H1 (cell line): Measurements from ENCODE around the gene TAMALIN. TPM values are rescaled to one million over a fixed set of nuclear protein-coding genes. Genes with fewer than 3 reads are reported as not detected.

ENCODE experiments used
- CTCF ChIA-PET: fragments of 300-600 bp; sonication (Branson Sonifier 250); formaldehyde crosslinking; loops from one replicate; lab custom pipeline; 2021; ENCODE audit not compliant: partially characterized antibody; lab: Charles Lee
- POLR2A ChIA-PET: fragments of 300-600 bp; sonication (Branson Sonifier 250); formaldehyde crosslinking; loops from one replicate; lab custom pipeline; 2021; ENCODE audit warnings: inconsistent platforms; ENCODE audit not compliant: partially characterized antibody; lab: Charles Lee
- DNase-seq, 2 experiments: peaks; one replicate each; pipeline versions ENCODE4 v3.0.0 to v3.0.0-alpha.2; 2010 to 2022; ENCODE audit warnings: low spot score in 2 of 2, low read depth in 1 of 2, mixed read lengths in 1 of 2
- FAIRE-seq: peaks from 2 replicates; lab custom pipeline; 2011; peaks lifted over from hg19 to GRCh38; lab: Jason Lieb, UNC
- H2AFZ ChIP-seq: 2 replicates; pipeline ENCODE4 v1.8.1; 2012; ENCODE audit warnings: low read length, inconsistent platforms
- H2AK5ac ChIP-seq: 2 replicates; pipeline ENCODE4 v1.6.1; 2013; ENCODE audit warnings: low read depth, low read length
- H2BK120ac ChIP-seq: replicated peaks from 2 replicates; pipeline ENCODE3; 2013; ENCODE audit warnings: low read depth, low read length, inconsistent platforms
- H2BK12ac ChIP-seq: 2 replicates; pipeline ENCODE4 v1.6.1; 2013; ENCODE audit warnings: low read depth, low read length
- H2BK15ac ChIP-seq: 2 replicates; pipeline ENCODE4 v1.6.1; 2013; ENCODE audit warnings: low read length
- H2BK20ac ChIP-seq: 2 replicates; pipeline ENCODE4 v1.6.1; 2013; ENCODE audit warnings: low read length
- H2BK5ac ChIP-seq: 2 replicates; pipeline ENCODE4 v1.6.1; 2013; ENCODE audit warnings: low read depth, low read length
- H3K14ac ChIP-seq: 2 replicates; pipeline ENCODE4 v1.6.1; 2013; ENCODE audit warnings: inconsistent platforms; ENCODE audit not compliant: insufficient read length
- H3K18ac ChIP-seq: 2 replicates; pipeline ENCODE4 v1.6.1; 2013; ENCODE audit warnings: low read length; ENCODE audit errors: extremely low read depth
- H3K23ac ChIP-seq: 2 replicates; pipeline ENCODE4 v1.6.1; 2013; ENCODE audit warnings: inconsistent platforms; ENCODE audit not compliant: insufficient read length
- H3K23me2 ChIP-seq: 2 replicates; pipeline ENCODE4 v1.6.1; 2013; ENCODE audit warnings: low read depth, low read length
- H3K27ac ChIP-seq: 2 replicates; pipeline ENCODE4 v1.6.1; 2011; ENCODE audit warnings: low read depth, low read length, inconsistent platforms
- H3K27me3 ChIP-seq, 4 experiments: replicated peaks in 1 of 4; 1 replicate in 1 of 4; 2 replicates in 3 of 4; pipeline versions ENCODE4 v1.6.1 to v1.8.1; 2011 to 2013; ENCODE audit warnings: low read length in 3 of 4, mild to moderate bottlenecking in 3 of 4, inconsistent platforms in 2 of 4, mixed read lengths in 2 of 4, moderate library complexity in 1 of 4; ENCODE audit not compliant: control insufficient read depth in 3 of 4, insufficient read depth in 3 of 4; ENCODE audit errors: extremely low read depth in 1 of 4
- H3K36me3 ChIP-seq, 4 experiments: 2 replicates each; pipeline versions ENCODE4 v1.6.1 to v1.8.1; 2011 to 2013; ENCODE audit warnings: mild to moderate bottlenecking in 4 of 4, low read length in 3 of 4, moderate library complexity in 2 of 4, control low read depth in 1 of 4, inconsistent platforms in 1 of 4; ENCODE audit not compliant: insufficient read depth in 4 of 4, control insufficient read depth in 2 of 4
- H3K4ac ChIP-seq: replicated peaks from 2 replicates; pipeline ENCODE3; 2013; ENCODE audit warnings: low read length, low read depth, mixed read lengths, inconsistent platforms; ENCODE audit not compliant: insufficient read length
- H3K4me1 ChIP-seq, 4 experiments: replicated peaks in 1 of 4; 1 replicate in 1 of 4; 2 replicates in 3 of 4; pipeline versions ENCODE4 v1.6.1 to v1.8.1; 2011 to 2013; ENCODE audit warnings: low read length in 3 of 4, inconsistent platforms in 2 of 4, mixed read lengths in 1 of 4; ENCODE audit not compliant: insufficient read depth in 4 of 4, control insufficient read depth in 3 of 4
- H3K4me2 ChIP-seq, 2 experiments: 2 replicates each; pipeline versions ENCODE4 v1.6.1 to v1.8.1; 2011 to 2013; ENCODE audit warnings: low read depth in 2 of 2, low read length in 2 of 2, control low read depth in 1 of 2, inconsistent platforms in 1 of 2, mild to moderate bottlenecking in 1 of 2; ENCODE audit not compliant: insufficient read depth in 1 of 2
- H3K4me3 ChIP-seq, 4 experiments: fragments of 200-600, 300-600 bp in 1 of 4; sonication (generic), shearing (Covaris generic), sonication (Bioruptor Twin) in 1 of 4; 2 replicates each; pipeline versions ENCODE4 v1.5.1 to v1.8.1; 2011 to 2016; ENCODE audit warnings: low read length in 4 of 4, low read depth in 3 of 4, control low read depth in 2 of 4, inconsistent platforms in 2 of 4, mild to moderate bottlenecking in 2 of 4, mixed read lengths in 1 of 4, moderate library complexity in 1 of 4; ENCODE audit not compliant: insufficient read depth in 2 of 4; ENCODE audit errors: extremely low read depth in 1 of 4
- H3K56ac ChIP-seq: replicated peaks from 2 replicates; pipeline ENCODE3; 2013; ENCODE audit warnings: low read depth, mild to moderate bottlenecking, mixed read lengths, low read length, inconsistent platforms; ENCODE audit not compliant: insufficient read length
- H3K79me1 ChIP-seq: 2 replicates; pipeline ENCODE4 v1.6.1; 2013; ENCODE audit warnings: low read depth, low read length, control low read depth
- H3K79me2 ChIP-seq, 2 experiments: 2 replicates each; pipeline versions ENCODE4 v1.6.1 to v1.8.1; 2012 to 2013; ENCODE audit warnings: low read length in 2 of 2, mild to moderate bottlenecking in 2 of 2, inconsistent platforms in 1 of 2; ENCODE audit not compliant: insufficient read depth in 2 of 2, control insufficient read depth in 1 of 2
- H3K9ac ChIP-seq, 4 experiments: replicated peaks in 1 of 4; 1 replicate in 1 of 4; 2 replicates in 3 of 4; pipeline versions ENCODE4 v1.6.1 to v1.8.1; 2011 to 2013; ENCODE audit warnings: low read depth in 3 of 4, low read length in 3 of 4, control low read depth in 2 of 4, mild to moderate bottlenecking in 2 of 4, moderate library complexity in 2 of 4, inconsistent platforms in 1 of 4; ENCODE audit errors: extremely low read depth in 1 of 4
- H3K9me3 ChIP-seq, 2 experiments: 2 replicates each; pipeline versions ENCODE4 v1.6.1 to v1.8.1; 2012 to 2013; ENCODE audit warnings: mild to moderate bottlenecking in 2 of 2, moderate library complexity in 2 of 2, control low read depth in 1 of 2, inconsistent platforms in 1 of 2, low read depth in 1 of 2, low read length in 1 of 2, mixed read lengths in 1 of 2; ENCODE audit not compliant: insufficient read depth in 2 of 2
- H4K20me1 ChIP-seq, 2 experiments: replicated peaks in 1 of 2; 2 replicates each; pipeline versions ENCODE3 to v1.8.1; 2011 to 2013; ENCODE audit warnings: inconsistent platforms in 2 of 2, low read length in 2 of 2, mild to moderate bottlenecking in 1 of 2; ENCODE audit not compliant: insufficient read depth in 2 of 2, control insufficient read depth in 1 of 2
- H4K5ac ChIP-seq: 2 replicates; pipeline ENCODE4 v1.6.1; 2013; ENCODE audit warnings: low read length, low read depth, mixed read lengths, inconsistent platforms; ENCODE audit not compliant: insufficient read length
- H4K8ac ChIP-seq: 2 replicates; pipeline ENCODE4 v1.8.0; 2013; ENCODE audit warnings: mild to moderate bottlenecking, moderate library complexity, low read length, inconsistent platforms; ENCODE audit not compliant: insufficient read depth; ENCODE audit errors: extremely low read depth
- H4K91ac ChIP-seq: replicated peaks from 2 replicates; pipeline ENCODE3; 2013; ENCODE audit warnings: low read length, mixed read lengths, inconsistent platforms; ENCODE audit not compliant: insufficient read length
- ASH2L ChIP-seq: fragments of 200-600, 300-600 bp; sonication (generic); IDR thresholded peaks from one replicate; pipeline ENCODE4 v1.7.1; 2017; ENCODE audit warnings: low read length
- JUND ChIP-seq: IDR thresholded peaks from 2 replicates; pipeline ENCODE4 v1.6.1; 2011; ENCODE audit warnings: mild to moderate bottlenecking, improper control_type of control experiment, low read length
- NANOG ChIP-seq: IDR thresholded peaks from 2 replicates; pipeline ENCODE4 v1.6.1; 2011; ENCODE audit warnings: low read length, low read depth, mild to moderate bottlenecking, inconsistent platforms; ENCODE audit not compliant: insufficient read depth, poor library complexity, severe bottlenecking
- NRF1 ChIP-seq: IDR thresholded peaks from 2 replicates; pipeline ENCODE4 v1.6.1; 2011; ENCODE audit warnings: mild to moderate bottlenecking, low read depth, low read length, improper control_type of control experiment
- POU5F1 ChIP-seq: IDR thresholded peaks from 2 replicates; pipeline ENCODE4 v1.6.1; 2011; ENCODE audit warnings: low read depth, mild to moderate bottlenecking, low read length, moderate library complexity
- SP2 ChIP-seq: IDR thresholded peaks from 2 replicates; pipeline ENCODE4 v1.6.1; 2012; ENCODE audit warnings: mild to moderate bottlenecking, low read length, inconsistent platforms
- TBP ChIP-seq: IDR thresholded peaks from 2 replicates; pipeline ENCODE4 v1.6.1; 2011; ENCODE audit warnings: low read depth, low read length, improper control_type of control experiment
- ZNF274 ChIP-seq: IDR thresholded peaks from 2 replicates; pipeline ENCODE4 v1.7.0; 2012; ENCODE audit warnings: low read length, borderline replicate concordance; ENCODE audit errors: extremely low read depth
- WGBS, 2 experiments: shearing (Covaris generic) in 1 of 2; methylation state at CpG; one replicate each; pipeline versions ENCODE4 v1.1.6 to v1.1.7; 2013 to 2015; ENCODE audit warnings: low lambda C conversion rate in 2 of 2, mixed read lengths in 2 of 2, inconsistent platforms in 1 of 2, low coverage in 1 of 2, missing lambda C conversion rate in 1 of 2; ENCODE audit not compliant: insufficient replicate concordance in 2 of 2, insufficient coverage in 1 of 2, insufficient read length in 1 of 2; ENCODE audit errors: extremely low coverage in 1 of 2, missing lambda C conversion rate in 1 of 2; 5-methylcytosine and 5-hydroxymethylcytosine counted together
- polyA plus RNA-seq, 7 experiments: library from polyadenylated mRNA; depleted of rRNA in 3 of 7; stranded (reverse) in 5 of 7; unstranded in 2 of 7; fragments of >200 nt in 5 of 7; fragments of 200-250 nt in 2 of 7; gene quantifications; 1 replicate in 5 of 7; 2 replicates in 1 of 7; 4 replicates in 1 of 7; pipeline versions ENCODE4 v1.2.1 to v1.2.3, GENCODE V29; 2011 to 2013; ENCODE audit warnings: missing spikeins in 2 of 7, mixed read lengths in 2 of 7
- total RNA-seq: library from RNA; stranded (reverse); fragmentation: NEBNext Ultra II Directional; extraction: Animal tissue kit (Norgen Biotek cat#: 25700); gene quantifications from 2 replicates; pipeline ENCODE4 v1.2.1, GENCODE V29; 2021

The TAMALIN gene
- total and polyA plus RNA-seq, 2 of the 8 experiments (the other 6 are each of a cell fraction or from before 2014, with no cell fraction given): 2.6 to 4.9 TPM

DNA sequence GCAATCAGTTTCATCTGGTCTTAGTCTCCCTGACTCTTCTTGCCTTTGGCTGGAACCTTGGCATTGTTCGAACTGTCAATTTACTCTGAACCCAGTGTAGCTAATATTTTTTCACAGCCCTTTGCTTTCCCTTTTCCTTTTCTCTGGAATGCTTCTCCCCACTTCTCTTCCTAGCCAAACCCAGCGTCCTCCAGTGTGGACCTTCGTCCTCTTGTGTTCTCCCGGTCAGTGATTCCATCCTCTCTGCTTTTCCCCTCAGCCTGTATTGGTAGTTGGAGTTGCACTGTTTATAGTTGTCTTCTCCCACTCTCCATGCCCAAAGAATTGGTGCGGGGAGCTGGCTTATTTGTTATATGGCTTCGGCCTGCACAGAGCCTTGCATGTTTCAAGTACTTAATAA lies 45.9 kb upstream of the TAMALIN start:
- no peak overlapping the region for H3K18ac ChIP-seq
- H3K27ac ChIP-seq: no peak overlapping the region
- H3K4ac ChIP-seq: no peak overlapping the region
- no peak overlapping the region for H3K4me2 ChIP-seq
- H2BK12ac ChIP-seq: no peak overlapping the region
- no peak overlapping the region for H4K8ac ChIP-seq
- H3K79me2 ChIP-seq: peaks cover 0 to 24% of the 10 kb centered on the region in 2 experiments; a peak in 2 of 4 replicates
- H3K23ac ChIP-seq: no peak overlapping the region
- no peaks in the 10 kb centered on the region; a peak in 1 of 4 replicates for H3K9me3 ChIP-seq
- H3K9ac ChIP-seq: no peak overlapping the region
- H3K36me3 ChIP-seq: peaks cover 0 to 7% (median 0%) of the 10 kb centered on the region in 4 experiments; a peak in 2 of 8 replicates
- H4K5ac ChIP-seq: no peak overlapping the region
- no peak for DNase-seq
- H2BK15ac ChIP-seq: no peak overlapping the region
- no peak overlapping the region for H3K14ac ChIP-seq
- 91% methylated on average over 6 of the region's 6 CpGs; no CpG with 5 or more reads in 1 of the 2 experiments for WGBS, 2 experiments
- ChIA-PET CTCF (interaction anchor here (4.3 kb wide), 1 partner anchor 11 kb away, joined by 40 read pairs; no protein-coding TSS in a partner anchor), POLR2A (no interaction called here)
- no peak overlapping the region for H3K4me3 ChIP-seq
- FAIRE-seq: no peak
- no peak overlapping the region for H2BK120ac ChIP-seq
- no peaks in the 10 kb centered on the region; the same call in 1 of the 2 replicates for H3K23me2 ChIP-seq
- no peak overlapping the region for H2BK5ac ChIP-seq
- H2AFZ ChIP-seq: no peak overlapping the region
- no peak overlapping the region for H2BK20ac ChIP-seq
- no peak overlapping the region for H2AK5ac ChIP-seq
- no peak overlapping the region for H4K91ac ChIP-seq
- H3K79me1 ChIP-seq: 0 out of 2 replicates have a peak, but pooled peaks cover 2% of the 10 kb centered on the region
- H3K4me1 ChIP-seq: peaks cover 0 to 4% (median 1%) of the 10 kb centered on the region in 4 experiments; a peak in 1 of 7 replicates
- H3K27me3 ChIP-seq: no peaks in the 10 kb centered on the region
- H3K56ac ChIP-seq: no peak overlapping the region
- H4K20me1 ChIP-seq: peaks cover 4 to 14% of the 10 kb centered on the region in 2 experiments
- TF ChIP-seq NANOG (no peak), TBP (no peak), ASH2L (no peak), NRF1 (no peak), SP2 (no peak), POU5F1 (no peak), JUND (no peak), ZNF274 (no peak)
